Measurements from ENCODE around the gene P4HB. TPM values are rescaled to one million over a fixed set of nuclear protein-coding genes. Genes with fewer than 3 reads are reported as not detected.

Gene P4HB
- total RNA-seq, 3 donors from 2014 or later = 374 to 475 (median 466) TPM

DNA sequence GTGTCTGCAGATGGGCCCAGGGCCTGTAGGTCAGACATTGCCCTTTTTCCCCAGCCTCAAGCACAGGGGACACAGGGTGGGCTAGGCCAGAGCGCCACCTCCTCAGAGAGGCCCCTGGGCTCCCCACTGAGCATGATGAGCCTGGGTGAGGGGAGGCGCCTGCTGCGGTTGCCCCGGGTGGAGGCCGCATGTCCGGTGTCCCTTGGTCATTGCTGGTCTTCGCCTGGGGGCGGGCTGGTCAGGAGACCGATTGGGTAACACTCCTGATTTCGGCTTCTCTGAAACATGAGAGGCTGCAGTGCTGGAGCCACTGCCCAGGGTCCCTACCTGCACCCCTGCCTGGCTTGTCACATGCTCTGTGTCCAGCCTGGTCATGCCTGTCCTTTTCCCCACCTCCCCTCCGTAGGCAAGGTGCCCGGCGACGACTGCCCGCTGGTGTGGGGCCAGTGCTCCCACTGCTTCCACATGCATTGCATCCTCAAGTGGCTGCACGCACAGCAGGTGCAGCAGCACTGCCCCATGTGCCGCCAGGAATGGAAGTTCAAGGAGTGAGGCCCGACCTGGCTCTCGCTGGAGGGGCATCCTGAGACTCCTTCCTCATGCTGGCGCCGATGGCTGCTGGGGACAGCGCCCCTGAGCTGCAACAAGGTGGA lies 39.3 kb upstream of the P4HB start:
- no peaks in the 10 kb centered on the region for H3K27me3 ChIP-seq
- no peak overlapping the region for H3K4me3 ChIP-seq
- H3K4me1 ChIP-seq = no peaks in the 10 kb centered on the region
- no peaks in the 10 kb centered on the region for H3K36me3 ChIP-seq
- DNase-seq (ENCODE audit: low spot score in 2 of 2) = no peak
- TF ChIP-seq, protein P1, sequence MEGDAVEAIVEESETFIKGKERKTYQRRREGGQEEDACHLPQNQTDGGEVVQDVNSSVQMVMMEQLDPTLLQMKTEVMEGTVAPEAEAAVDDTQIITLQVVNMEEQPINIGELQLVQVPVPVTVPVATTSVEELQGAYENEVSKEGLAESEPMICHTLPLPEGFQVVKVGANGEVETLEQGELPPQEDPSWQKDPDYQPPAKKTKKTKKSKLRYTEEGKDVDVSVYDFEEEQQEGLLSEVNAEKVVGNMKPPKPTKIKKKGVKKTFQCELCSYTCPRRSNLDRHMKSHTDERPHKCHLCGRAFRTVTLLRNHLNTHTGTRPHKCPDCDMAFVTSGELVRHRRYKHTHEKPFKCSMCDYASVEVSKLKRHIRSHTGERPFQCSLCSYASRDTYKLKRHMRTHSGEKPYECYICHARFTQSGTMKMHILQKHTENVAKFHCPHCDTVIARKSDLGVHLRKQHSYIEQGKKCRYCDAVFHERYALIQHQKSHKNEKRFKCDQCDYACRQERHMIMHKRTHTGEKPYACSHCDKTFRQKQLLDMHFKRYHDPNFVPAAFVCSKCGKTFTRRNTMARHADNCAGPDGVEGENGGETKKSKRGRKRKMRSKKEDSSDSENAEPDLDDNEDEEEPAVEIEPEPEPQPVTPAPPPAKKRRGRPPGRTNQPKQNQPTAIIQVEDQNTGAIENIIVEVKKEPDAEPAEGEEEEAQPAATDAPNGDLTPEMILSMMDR (IDR thresholded peaks at IDR 0.05) = no peak
- TF ChIP-seq POLR2AphosphoS5 (IDR thresholded peaks at IDR 0.05) = no peak
- intact Hi-C loops (cut with DNase I; ENCODE audit: low total_unique reads) = no loop called here
- no peak overlapping the region for H3K27ac ChIP-seq
- no peaks in the 10 kb centered on the region for H3K9me3 ChIP-seq

DNA sequence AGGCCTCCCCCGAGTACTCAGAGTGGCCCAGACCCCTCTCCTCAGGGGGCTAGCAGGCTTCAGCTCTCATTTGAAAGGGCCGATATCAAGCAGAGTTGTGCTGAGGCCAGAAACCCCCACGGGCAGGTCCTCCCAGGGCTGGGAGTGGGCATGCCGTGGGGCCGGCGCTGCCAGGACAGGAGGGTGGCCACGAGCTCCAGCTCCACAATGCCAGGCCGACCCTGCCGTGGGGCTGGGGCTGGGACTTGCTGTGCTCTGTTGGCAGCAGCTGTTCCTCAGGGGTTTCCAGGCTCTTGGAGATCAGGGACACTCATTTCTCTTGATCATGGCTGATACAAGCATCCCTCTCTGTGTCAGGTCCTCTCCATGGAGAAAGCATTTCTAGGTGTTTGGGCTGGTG lies 38.5 kb upstream of the P4HB start:
- Histone ChIP-seq H3K27ac (no peak overlapping the region), H3K4me1 (no peaks in the 10 kb centered on the region), H3K27me3 (no peaks in the 10 kb centered on the region), H3K9me3 (no peaks in the 10 kb centered on the region), H3K4me3 (no peak overlapping the region), H3K36me3 (no peaks in the 10 kb centered on the region)
- DNase-seq (ENCODE audit: low spot score in 2 of 2) = no peak
- TF ChIP-seq, protein P1 (IDR thresholded peaks at IDR 0.05) = no peak
- no peak for TF ChIP-seq POLR2AphosphoS5 (IDR thresholded peaks at IDR 0.05)
- no peak for TF ChIP-seq POLR2A (IDR thresholded peaks at IDR 0.05)
- intact Hi-C loops (cut with DNase I; ENCODE audit: low total_unique reads) = no loop called here

DNA sequence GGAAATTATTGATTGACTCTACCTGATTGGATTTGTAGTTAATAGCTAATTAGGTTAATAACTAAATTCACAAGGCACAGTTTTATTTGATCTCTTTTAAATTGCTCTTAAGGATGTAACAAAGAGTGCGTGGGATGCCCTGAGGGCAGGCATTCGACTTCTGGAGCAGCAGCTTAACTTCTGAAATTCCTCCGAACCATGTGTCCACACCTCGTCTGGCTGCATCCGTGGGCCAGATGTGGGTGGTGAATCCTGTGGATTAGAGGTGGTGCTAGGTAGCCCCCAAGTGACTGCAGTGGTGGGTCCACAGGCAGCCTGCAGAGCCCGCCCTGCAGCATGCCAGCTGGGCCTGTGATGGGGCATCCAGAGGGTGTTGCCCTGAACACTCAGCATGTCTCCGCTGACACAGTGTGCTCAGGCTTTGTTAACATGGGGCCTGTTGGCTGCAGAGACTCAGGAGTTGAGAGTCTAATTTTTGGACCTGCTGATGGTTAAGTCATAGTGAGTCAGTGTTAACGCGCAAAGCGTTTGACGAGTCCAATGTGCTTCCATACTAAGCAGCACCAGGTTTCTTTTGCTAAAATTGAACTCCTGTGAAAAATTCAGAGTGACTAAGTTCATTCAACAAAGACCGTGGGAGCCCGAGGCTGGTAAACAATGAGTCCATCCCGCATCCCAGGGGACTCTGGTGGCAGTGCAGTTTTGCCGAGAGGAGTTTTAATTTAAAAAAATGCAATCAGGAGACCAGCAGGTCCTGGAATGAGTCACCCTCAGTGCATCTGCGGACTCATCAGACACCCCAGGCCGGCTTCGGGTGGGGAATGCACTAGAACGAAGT lies 37.9 kb upstream of the P4HB start:
- Histone ChIP-seq H3K36me3 (no peaks in the 10 kb centered on the region), H3K27ac (peak overlapping the region in 1 of 2 donors; percentile 27), H3K4me3 (no peak overlapping the region), H3K4me1 (no peaks in the 10 kb centered on the region), H3K9me3 (no peaks in the 10 kb centered on the region), H3K27me3 (no peaks in the 10 kb centered on the region)
- DNase-seq (ENCODE audit: low spot score in 2 of 2) = no peak
- intact Hi-C loops (cut with DNase I; ENCODE audit: low total_unique reads) = no loop called here
- TF ChIP-seq POLR2A (IDR thresholded peaks at IDR 0.05) = no peak
- TF ChIP-seq, protein P1 (IDR thresholded peaks at IDR 0.05) = no peak
- TF ChIP-seq POLR2AphosphoS5 (IDR thresholded peaks at IDR 0.05) = no peak

DNA sequence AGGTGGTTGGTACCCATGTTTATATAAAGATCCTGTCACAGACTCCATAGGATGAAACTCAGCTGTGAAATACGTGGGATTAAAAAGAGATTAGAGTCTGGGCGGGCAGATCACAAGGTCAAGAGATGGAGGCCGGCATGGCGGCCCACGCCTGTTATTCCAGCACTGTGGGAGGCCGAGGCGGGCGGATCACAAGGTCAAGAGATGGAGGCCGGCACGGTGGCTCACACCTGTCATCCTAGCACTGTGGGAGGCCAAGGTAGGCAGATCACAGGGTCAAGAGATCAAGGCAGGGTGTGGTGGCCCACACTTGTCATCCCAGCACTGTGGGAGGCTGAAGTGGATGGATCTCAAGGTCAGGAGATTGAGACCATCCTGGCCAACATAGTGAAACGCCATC lies 35.1 kb upstream of the P4HB start:
- DNase-seq (ENCODE audit: low spot score in 2 of 2) = no peak
- peaks cover 1 to 2% of the 10 kb centered on the region in 2 donors for H3K4me1 ChIP-seq
- no peaks in the 10 kb centered on the region for H3K27me3 ChIP-seq
- TF ChIP-seq POLR2AphosphoS5 (IDR thresholded peaks at IDR 0.05) (no peak), POLR2A (IDR thresholded peaks at IDR 0.05) (no peak)
- TF ChIP-seq, protein P1 (IDR thresholded peaks at IDR 0.05) = no peak
- H3K9me3 ChIP-seq = no peaks in the 10 kb centered on the region
- H3K27ac ChIP-seq = no peak overlapping the region
- no peak overlapping the region for H3K4me3 ChIP-seq
- no peaks in the 10 kb centered on the region for H3K36me3 ChIP-seq
- intact Hi-C loops (cut with DNase I; ENCODE audit: low total_unique reads) = no loop called here

DNA sequence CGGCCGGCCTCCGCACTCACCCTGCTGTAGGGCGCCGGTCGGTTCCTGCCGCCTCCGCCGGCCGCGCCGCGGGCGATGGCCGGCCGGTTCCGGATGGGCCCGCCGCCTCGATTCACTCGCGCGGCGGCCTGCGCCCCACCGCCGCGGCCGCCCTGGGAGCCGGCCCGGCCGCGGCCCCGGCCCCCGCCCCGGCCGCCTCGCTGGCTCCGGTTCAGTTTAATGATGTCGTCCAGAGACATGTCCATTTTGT lies 30.9 kb upstream of the P4HB start:
- peak overlapping the region; percentile 94 to 96 for H3K27ac ChIP-seq
- intact Hi-C loops (cut with DNase I; ENCODE audit: low total_unique reads) = loop anchor here (5.0 kb wide), 2 partner anchors 116 to 569 kb away; no protein-coding TSS in a partner anchor
- peaks cover 4 to 7% of the 10 kb centered on the region in 2 donors for H3K4me1 ChIP-seq
- H3K9me3 ChIP-seq = no peaks in the 10 kb centered on the region
- H3K27me3 ChIP-seq = no peaks in the 10 kb centered on the region
- peak overlapping the region; percentile 88 to 98 (median 98) for H3K4me3 ChIP-seq
- no peaks in the 10 kb centered on the region for H3K36me3 ChIP-seq
- TF ChIP-seq POLR2A (IDR thresholded peaks at IDR 0.05) = no peak
- no peak for TF ChIP-seq POLR2AphosphoS5 (IDR thresholded peaks at IDR 0.05)
- TF ChIP-seq, protein P1 (IDR thresholded peaks at IDR 0.05) = no peak
- DNase-seq (ENCODE audit: low spot score in 2 of 2) = no peak

Measured in breast epithelium (tissue), 4 donors.